AG08396 (cell line): Measurements from ENCODE around the gene RREB1.

ENCODE experiments used
- DNase-seq: peaks from one replicate; pipeline ENCODE4 v3.0.0; 2012; ENCODE audit warnings: low spot score, mixed read lengths

RREB1 gene

GRCh38 chr6:7165002-7165889 lies 57.5 kb downstream of the RREB1 start:
- DNase-seq = no peak

GRCh38 chr6:7165890-7166267 lies 58.1 kb downstream of the RREB1 start:
- DNase-seq = no peak

DNA sequence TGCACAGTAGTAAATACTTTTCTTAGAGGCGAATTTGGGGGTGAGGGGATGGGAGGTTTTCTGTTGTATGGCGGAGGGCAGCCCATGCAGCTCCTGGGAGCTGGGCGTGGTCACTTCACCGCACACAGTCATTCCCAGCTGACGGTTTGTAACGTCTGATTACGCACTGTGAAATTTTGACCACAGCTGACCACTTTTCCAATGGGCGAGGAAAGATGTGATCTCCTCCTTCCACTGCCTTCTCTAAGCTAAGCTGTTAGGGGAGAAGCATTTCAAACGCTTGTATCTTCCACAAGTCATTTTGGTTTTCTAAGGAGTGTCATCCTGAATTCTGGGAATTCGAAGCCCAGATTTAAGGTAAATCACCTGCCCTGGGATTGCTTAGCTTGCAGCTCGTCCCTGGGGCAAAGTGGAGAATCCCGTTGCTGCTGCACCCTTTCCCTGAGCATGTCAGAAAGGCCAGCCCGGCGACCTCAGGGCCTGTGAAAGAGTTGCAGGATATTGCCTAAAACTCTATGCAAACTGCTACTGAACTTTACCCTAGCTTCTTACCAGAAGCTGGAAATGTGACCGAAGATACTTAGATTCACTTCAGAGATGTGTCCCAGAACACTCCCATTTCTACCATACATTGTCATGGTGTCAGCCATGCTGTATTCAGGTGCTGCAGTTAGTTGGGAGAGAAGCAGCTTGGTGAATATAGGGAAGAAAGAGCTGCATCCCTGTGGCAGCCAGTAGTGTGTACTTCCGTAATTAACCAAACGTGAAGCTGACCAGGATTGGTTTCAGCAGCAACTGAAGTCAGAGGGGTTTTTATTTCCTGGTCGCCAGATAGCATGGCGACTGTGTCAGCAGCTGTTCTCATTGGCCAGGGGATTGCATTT lies 58.9 kb downstream of the RREB1 start:
- peak; percentile 80 for DNase-seq

- no peak for DNase-seq
These were observed 61.5 kb downstream of the RREB1 start for GRCh38 chr6:7169296-7169721.

GRCh38 chr6:7170117-7170732 lies 62.5 kb downstream of the RREB1 start:
- no peak for DNase-seq

- no peak for DNase-seq
These were observed 63.4 kb downstream of the RREB1 start for GRCh38 chr6:7171119-7171518.

- no peak for DNase-seq
These were observed 64.0 kb downstream of the RREB1 start for GRCh38 chr6:7171733-7172132.

DNA sequence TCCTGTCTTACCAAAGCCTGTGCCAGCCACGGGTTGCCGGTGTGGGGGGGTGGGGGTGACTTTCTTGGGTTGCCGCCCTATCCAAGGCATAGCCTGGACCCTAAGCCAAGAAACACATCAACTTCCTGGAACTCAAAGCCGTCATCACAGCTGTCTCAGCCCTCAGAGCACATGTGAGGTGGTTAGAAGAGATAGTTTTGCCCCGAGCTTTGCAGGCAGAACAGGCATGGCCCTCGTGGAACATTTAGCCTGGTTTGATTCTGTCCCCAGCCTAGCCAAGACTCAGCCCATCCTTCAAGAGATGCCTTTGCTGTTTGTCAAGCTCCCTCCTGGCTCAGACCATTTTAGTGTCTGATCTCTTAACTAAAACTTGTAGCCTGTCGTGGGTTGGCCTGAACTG lies 64.9 kb downstream of the RREB1 start:
- DNase-seq = peak; percentile 36

- no peak for DNase-seq
These were observed 66.2 kb downstream of the RREB1 start for GRCh38 chr6:7173843-7174503.

GRCh38 chr6:7175462-7175861 lies 67.7 kb downstream of the RREB1 start:
- no peak for DNase-seq

DNA sequence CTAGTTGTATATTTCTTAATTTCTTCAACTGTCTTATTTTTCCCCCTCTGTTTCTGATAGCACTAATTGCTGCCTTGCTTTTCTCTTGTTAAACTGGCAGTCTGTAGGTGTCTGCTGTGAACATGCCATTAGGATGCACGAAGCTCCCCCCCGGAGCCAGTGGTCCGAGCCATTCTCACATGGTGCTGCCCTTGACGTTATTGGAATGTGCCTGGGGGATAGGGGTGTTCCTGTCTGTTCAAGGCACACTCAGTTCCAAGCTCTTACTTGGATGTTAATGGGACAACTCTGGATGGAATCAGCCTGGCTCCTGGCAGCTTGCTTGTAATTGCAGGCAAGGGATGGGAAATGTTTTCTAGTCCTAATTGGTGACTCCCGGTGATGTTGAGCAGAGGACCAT lies 68.4 kb downstream of the RREB1 start:
- DNase-seq = no peak

- no peak for DNase-seq
These were observed 70.5 kb downstream of the RREB1 start for GRCh38 chr6:7178280-7178679.

- DNase-seq = no peak
These were observed 73.0 kb downstream of the RREB1 start for GRCh38 chr6:7180751-7181150.

DNA sequence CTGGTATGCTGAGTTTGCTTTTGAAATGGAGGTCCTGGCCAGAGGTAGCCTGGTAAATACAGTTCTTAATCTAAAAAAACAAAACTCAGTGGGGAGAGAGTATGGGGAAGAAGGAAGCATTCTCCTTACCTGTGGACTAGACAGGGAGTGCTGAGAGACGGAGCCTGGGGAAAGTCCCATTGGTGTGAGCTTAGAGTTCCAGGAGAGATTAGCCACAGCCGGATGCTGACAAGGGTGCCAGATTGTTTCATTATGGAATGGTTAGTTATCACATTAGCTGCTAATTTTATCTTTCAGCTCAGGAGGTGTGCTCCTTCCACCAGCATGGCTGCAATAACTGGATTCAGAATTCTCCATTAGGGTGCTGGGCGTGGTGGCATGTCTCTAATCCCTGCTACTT lies 75.9 kb downstream of the RREB1 start:
- DNase-seq = no peak

- no peak for DNase-seq
These were observed 76.7 kb downstream of the RREB1 start for GRCh38 chr6:7184502-7184901.

- no peak for DNase-seq
These were observed 77.8 kb downstream of the RREB1 start for GRCh38 chr6:7185561-7185960.

GRCh38 chr6:7188492-7188891 lies 80.7 kb downstream of the RREB1 start:
- DNase-seq = no peak

GRCh38 chr6:7189101-7189758 lies 81.5 kb downstream of the RREB1 start:
- DNase-seq = no peak

- no peak for DNase-seq
These were observed 83.0 kb downstream of the RREB1 start for GRCh38 chr6:7190791-7191190.

DNA sequence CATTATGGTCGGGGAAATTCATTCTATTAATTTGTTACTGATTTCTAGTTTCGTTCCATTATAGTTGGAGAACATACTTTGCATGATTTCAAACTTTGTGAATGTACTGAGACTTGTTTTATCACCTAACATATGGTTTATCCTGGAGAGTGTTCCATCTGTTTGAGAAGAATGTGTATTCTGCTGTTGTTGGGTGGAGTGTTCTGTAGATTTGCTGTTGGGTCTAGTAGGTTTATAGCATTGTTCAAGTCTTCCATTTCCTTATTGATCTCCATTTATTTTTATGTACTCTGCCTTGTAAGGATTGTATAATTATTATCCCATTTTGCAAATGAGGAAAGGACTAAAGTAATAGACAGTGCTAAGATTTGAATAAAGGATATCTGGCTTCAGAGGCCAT lies 85.4 kb downstream of the RREB1 start:
- DNase-seq = no peak

GRCh38 chr6:7194657-7195056 lies 86.9 kb downstream of the RREB1 start:
- no peak for DNase-seq
